GM21528 (cell line): ENCODE data around the gene C1orf185.
"Not testable (repeated sequence)": the region's sequence is repeated elsewhere in the genome, so short reads cannot be mapped to it uniquely, and the experiment has no call there.

ENCODE experiments used
- ATAC-seq: cut with Tn5 transposase; IDR thresholded peaks from one replicate; pipeline ENCODE4 v1.9.1; 2021; ENCODE audit warnings: mild to moderate bottlenecking, moderate library complexity; ENCODE audit not compliant: unreplicated experiment, low FRiP score

Gene C1orf185

GRCh38 chr1:51101976-51102375 lies at the start of gene C1orf185:
TSS of gene C1orf185 (plus strand) at chr1:51102228. CDS start at chr1:51102234, 6 bp downstream.
- no peak for ATAC-seq

- no peak for ATAC-seq
These were observed 43.2 kb upstream of the C1orf185 start for GRCh38 chr1:51058858-51059257.

- no peak for ATAC-seq
These were observed 40.7 kb upstream of the C1orf185 start for GRCh38 chr1:51061231-51061918.

- ATAC-seq = no peak
These were observed 38.9 kb upstream of the C1orf185 start for GRCh38 chr1:51063121-51063520.

DNA sequence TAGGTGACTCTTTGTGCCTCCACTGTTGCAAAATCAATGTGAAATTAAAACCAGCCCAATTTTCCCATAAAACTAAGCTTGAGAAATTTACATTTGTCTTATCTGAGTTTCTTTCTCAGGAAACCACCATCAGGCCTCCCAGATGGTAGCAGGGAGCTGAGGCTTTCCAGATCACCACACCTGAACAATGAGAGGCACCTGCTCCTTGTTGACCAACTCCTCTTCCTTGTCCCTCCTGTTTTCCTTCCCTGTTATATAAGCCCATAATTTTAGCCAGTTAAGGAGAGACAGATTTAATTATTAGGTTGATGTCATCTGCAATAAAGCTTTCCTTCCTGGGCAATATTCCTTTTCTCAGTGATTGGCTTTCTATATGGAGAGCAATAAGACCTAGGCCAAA lies 32.0 kb upstream of the C1orf185 start:
- no peak for ATAC-seq

DNA sequence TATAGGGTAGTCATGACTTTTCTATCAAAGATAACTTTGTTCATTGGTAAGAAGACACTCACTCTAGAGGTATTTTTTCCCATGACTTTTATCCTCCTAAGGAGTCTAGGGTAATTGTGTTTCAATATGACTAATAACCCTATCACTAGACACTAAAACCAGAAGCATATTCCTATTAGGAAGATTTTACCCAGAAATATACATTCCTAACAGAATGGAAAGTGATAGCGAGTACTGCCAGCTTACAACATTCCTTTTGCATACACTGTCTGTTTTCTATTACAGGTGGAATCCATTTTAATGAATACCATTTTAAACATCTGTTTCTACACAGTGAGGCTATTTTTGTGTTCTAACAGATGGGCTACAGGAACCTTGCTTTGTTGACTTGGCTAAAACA lies 31.4 kb upstream of the C1orf185 start:
- no peak for ATAC-seq

DNA sequence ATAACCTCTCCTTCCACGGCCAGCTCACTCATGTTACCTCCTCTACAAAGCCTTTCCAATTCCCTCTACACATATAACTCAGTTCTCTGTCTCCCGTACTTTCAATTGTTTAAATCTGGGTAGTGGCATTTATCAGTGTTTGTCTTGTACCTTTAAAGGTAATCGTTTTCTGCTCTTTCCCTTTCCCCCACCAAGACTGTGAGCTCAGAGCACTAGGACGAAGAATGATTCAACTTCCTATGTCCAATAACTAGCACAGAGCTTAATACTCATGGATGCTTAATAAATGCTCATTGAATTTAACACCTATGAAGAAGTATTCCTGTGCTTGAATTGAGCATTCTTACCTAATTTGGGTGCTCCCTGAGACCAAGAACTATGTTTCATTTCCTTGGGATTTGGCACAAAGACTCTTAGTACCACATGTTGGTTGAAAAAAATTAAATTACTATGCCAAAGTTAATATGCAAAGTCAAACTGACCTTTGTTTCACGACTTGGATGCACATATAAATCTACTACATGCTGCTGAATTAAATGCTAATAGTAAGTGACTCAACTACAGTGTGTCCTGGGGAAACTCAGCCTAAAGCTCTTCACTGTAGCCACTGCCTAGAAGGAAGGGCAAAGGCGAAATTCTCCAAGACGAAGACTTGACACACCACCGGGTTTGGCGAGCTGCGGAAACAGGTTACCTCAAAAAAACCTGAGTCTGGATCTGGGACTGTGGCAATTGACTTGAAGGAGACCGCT lies 30.6 kb upstream of the C1orf185 start:
- ATAC-seq = no peak

- ATAC-seq = no peak
These were observed 30.0 kb upstream of the C1orf185 start for GRCh38 chr1:51072043-51072439.

- ATAC-seq = no peak
These were observed 29.4 kb upstream of the C1orf185 start for GRCh38 chr1:51072651-51073050.

- no peak for ATAC-seq
These were observed 28.6 kb upstream of the C1orf185 start for GRCh38 chr1:51073456-51073855.

GRCh38 chr1:51086496-51087271 lies 15.3 kb upstream of the C1orf185 start:
- ATAC-seq = no peak

GRCh38 chr1:51088474-51088873 lies 13.6 kb upstream of the C1orf185 start:
- no peak for ATAC-seq

DNA sequence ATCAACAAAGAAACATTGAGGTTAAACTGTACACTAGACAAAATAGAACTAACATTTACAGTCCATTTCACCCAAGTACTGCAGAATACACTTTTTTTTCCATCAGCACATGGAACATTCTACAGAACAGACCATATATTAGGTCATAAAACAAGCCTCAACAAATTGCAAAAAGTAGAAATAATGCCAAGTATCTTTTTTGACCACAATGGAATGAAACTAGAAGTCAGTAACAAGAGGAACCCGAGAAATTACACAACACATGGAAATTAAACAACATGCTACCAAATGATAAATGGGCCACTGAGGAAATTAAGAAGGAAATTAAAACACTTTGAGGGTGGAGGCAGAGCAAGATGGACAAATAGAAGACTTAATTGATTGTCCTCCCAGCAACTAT lies 8.4 kb upstream of the C1orf185 start:
- ATAC-seq = no peak

GRCh38 chr1:51097171-51097570 lies 4.9 kb upstream of the C1orf185 start:
- ATAC-seq = no peak

- no peak for ATAC-seq
These were observed 1.7 kb upstream of the C1orf185 start for GRCh38 chr1:51100264-51100880.

GRCh38 chr1:51114137-51114536 lies 12.1 kb downstream of the C1orf185 start:
- no peak for ATAC-seq

- no peak for ATAC-seq
These were observed 13.8 kb downstream of the C1orf185 start for GRCh38 chr1:51115714-51116404.

GRCh38 chr1:51119331-51119730 lies 17.3 kb downstream of the C1orf185 start:
- ATAC-seq = no peak

DNA sequence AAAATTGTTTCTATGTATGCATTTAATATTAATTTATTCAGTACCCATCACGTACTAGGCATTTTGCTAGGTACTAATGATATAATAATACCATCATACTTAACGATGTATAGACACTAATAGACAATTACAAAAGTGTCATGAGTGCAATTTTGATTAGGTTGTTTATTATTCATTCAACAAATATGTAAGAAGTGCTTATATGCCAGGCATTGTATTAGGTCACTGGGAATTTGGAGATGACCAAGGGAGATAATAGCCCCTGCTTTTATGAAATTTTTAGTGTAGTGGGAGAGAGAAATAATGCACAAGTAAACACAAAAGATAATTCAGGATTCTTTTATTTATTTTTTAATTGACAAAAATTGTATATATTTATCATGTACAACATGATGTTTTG lies 18.6 kb downstream of the C1orf185 start:
- ATAC-seq = no peak

DNA sequence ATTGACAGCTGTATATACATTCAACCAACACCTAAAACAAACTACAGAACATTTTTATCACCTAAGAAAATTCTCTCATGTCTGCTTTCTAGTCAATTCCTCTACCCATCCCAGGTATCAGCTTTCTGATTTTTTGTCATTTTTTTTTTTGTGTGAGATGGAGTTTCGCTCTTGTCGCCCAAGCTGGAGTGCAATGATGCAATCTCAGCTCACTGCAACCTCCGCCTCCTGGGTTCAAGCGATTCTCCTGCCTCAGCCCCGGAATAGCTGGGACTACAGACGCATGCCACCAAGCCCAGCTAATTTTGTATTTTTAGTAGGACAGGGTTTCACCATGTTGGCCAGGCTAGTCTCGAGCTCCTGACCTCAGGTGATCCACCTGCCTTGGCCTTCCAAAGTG lies 25.1 kb downstream of the C1orf185 start:
- ATAC-seq = not testable (repeated sequence)
